Right renal pelvis (tissue), 4 donors: ENCODE data around the gene EHD1. TPM values are rescaled to one million over a fixed set of nuclear protein-coding genes. Genes with fewer than 3 reads are reported as not detected.
A peak's percentile ranks its signal among the peaks of the same experiment; 100 is the strongest.

Source experiments
- DNase-seq, 4 donors: peaks; one replicate each; pipeline ENCODE4 v3.0.0-alpha.2; 2013; ENCODE audit warnings: low read depth in 4 of 4, low spot score in 3 of 4, missing footprints in 1 of 4
- polyA plus RNA-seq, 4 donors: library from polyadenylated mRNA; unstranded; fragments of 120-200 nt; gene quantifications; one replicate each; pipeline ENCODE4 v1.2.1, GENCODE V29; 2013; ENCODE audit not compliant: insufficient read length in 4 of 4

Gene EHD1
- polyA plus RNA-seq, 4 donors = 54.1 to 69.5 (median 60.5) TPM

GRCh38 chr11:64804346-64805210 is 73.8 kb downstream of the EHD1 start:
- no peak for DNase-seq

DNA sequence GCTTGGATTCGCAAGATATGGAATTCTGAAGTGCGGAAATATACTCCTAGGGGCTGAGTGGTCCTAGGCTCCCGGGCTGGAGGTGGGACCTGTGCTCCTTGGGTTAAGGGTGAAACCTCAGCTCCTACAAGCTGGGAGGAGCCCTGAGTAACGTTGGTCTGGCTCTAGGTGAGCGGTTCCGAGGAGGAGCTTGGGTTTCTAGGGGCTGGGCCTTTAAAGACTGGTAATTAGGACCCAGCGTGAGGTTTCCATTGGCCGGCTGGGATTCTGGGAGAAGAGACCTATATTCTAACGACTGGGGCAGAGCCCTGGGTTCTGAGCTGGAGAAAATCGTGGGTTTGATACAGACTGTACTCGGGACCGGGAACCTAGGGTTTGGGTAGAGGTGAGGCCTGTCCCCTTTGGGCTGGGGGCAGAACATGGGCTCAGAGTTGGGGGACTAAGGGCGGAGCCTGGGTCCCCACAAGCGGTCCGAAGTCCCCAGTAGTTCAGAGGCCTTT is 74.5 kb downstream of the EHD1 start:
- no peak for DNase-seq

DNA sequence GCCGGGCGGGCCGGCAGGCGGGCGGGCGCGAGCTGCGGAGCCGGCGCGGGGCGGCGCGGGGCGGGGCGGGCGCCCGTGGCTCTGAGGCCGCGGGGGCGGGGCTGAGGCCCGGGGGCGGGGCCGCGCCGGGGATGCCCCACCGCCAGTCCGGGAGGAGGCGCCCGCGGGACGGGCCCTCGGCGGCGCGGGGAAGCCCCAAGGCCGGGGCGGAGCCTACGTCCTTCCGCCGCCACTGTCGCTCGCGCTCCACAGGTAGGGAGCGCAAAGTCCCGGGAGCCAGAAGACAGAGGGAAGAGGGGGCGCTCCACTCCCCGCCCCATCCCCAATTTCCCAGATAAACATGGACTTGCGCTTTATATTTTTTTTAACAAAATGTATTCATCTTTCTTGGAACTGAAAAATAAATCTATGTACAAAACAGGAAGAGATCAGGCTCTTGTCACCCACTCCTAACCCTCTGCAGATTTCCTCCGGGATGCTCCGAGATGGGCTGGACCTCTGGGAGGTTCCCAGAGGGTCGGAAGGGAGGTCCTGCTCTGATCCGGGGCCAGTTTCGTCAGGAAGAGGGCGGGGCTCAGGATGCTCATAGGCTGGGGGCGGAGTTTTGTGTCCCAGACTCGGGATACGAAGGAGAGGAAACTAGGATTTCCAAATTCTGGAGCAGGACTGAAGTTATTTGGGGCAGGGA is 75.1 kb downstream of the EHD1 start, which contains the start of gene MAP4K2:
Gene MAP4K2, minus strand, starts transcription at position 57 of the 688 bp plus-strand sequence. CDS start 65 bp downstream, outside the sequence.
- peak; percentile 66 to 76 (median 73) for DNase-seq

DNA sequence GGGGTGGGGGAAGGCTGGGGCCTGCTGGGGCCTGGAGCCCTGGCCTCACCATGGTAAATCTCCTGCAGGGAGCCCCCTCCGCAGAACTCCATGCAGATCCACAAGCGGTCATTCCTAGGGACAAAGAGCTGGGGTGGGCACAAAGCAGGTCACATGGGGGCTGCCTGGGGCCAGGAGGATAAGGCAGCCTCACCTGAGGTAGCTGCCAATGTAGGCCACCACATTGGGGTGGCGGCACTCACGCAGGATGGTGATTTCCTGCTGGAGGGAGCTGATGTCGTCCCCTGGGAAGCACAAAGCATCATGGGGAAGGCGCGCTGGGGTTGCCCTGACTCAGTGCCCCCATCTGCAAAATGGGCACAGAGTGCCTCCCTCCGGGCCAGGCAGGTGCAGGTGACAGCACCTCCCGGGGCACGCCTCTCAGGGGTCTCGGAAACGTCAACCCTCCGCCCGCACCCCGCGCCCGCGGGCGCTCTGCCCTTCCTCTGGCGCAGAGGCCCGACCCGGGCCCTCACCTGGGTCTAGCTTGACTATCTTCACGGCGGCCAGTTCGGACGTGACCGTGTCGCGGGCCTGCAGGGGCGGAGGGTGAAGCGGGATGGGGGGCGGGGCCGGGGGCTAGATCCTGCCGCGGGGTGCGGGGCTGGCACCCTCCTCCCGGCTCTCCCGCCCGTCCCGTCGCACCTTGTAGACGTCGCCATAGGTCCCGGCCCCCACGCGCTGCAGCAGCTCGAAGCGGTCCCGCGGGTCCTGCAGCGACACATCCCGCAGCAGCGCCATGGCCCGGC is 75.9 kb downstream of the EHD1 start:
- no peak for DNase-seq

Other genes starting within 250 kb of the EHD1 start
- 10 to 100 TPM; 15.5 to 27.8 (median 17.0) TPM for gene NRXN2, start 155.4 kb downstream of the EHD1 start, polyA plus RNA-seq
- gene RASGRP2, start 134.5 kb downstream of the EHD1 start, polyA plus RNA-seq = 1 to 10 TPM; 3.3 to 6.4 (median 5.4) TPM
- gene PYGM, start 118.6 kb downstream of the EHD1 start, polyA plus RNA-seq = 1 to 10 TPM; 1.5 to 3.0 (median 2.5) TPM
- gene SF1, start 100.1 kb downstream of the EHD1 start, polyA plus RNA-seq = 100 to 1,000 TPM; 304 to 417 (median 318) TPM
- gene MAP4K2, start 75.4 kb downstream of the EHD1 start, polyA plus RNA-seq = 10 to 100 TPM; 21.4 to 21.5 (median 21.4) TPM
- 10 to 100 TPM; 35.0 to 46.6 (median 40.6) TPM for gene MEN1, start 68.1 kb downstream of the EHD1 start, polyA plus RNA-seq
- 1 to 10 TPM; 4.4 to 7.1 (median 5.4) TPM for gene CDC42BPG, start 34.0 kb downstream of the EHD1 start, polyA plus RNA-seq
- 10 to 100 TPM; 15.5 to 25.9 (median 16.5) TPM for gene ATG2A, start 38.6 kb upstream of the EHD1 start, polyA plus RNA-seq
- 10 to 100 TPM; 14.9 to 18.8 (median 17.9) TPM for gene PPP2R5B, start 46.1 kb upstream of the EHD1 start, polyA plus RNA-seq
- 1 to 10 TPM in 3 of 4 donors, under 1 TPM in 1; 0.54 to 2.8 (median 1.9) TPM for gene GPHA2, start 57.3 kb upstream of the EHD1 start, polyA plus RNA-seq
- gene MAJIN, start 93.5 kb upstream of the EHD1 start, polyA plus RNA-seq = 1 to 10 TPM in 2 of 4 donors, under 1 TPM in 2; 0.80 to 1.5 (median 1.00) TPM
- gene BATF2, start 118.3 kb upstream of the EHD1 start, polyA plus RNA-seq = 1 to 10 TPM; 3.2 to 3.5 (median 3.3) TPM
- gene ARL2, start 135.5 kb upstream of the EHD1 start, polyA plus RNA-seq = 10 to 100 TPM; 52.3 to 70.2 (median 59.7) TPM
- gene SNX15, start 148.8 kb upstream of the EHD1 start, polyA plus RNA-seq = 10 to 100 TPM; 31.1 to 33.5 (median 31.9) TPM
- gene SAC3D1, start 162.6 kb upstream of the EHD1 start, polyA plus RNA-seq = 10 to 100 TPM; 11.6 to 16.2 (median 12.6) TPM
- gene NAALADL1, start 179.9 kb upstream of the EHD1 start, polyA plus RNA-seq = 10 to 100 TPM; 12.0 to 16.2 (median 13.1) TPM
- gene CDCA5, start 205.4 kb upstream of the EHD1 start, polyA plus RNA-seq = 10 to 100 TPM; 15.6 to 21.7 (median 18.7) TPM
- gene ZFPL1, start 205.6 kb upstream of the EHD1 start, polyA plus RNA-seq = 10 to 100 TPM; 31.8 to 38.9 (median 32.7) TPM
- 100 to 1,000 TPM in 1 of 4 donors, 10 to 100 TPM in 3; 90.9 to 148 (median 99.2) TPM for gene VPS51, start 217.6 kb upstream of the EHD1 start, polyA plus RNA-seq
- 10 to 100 TPM; 77.6 to 95.7 (median 87.9) TPM for gene TM7SF2, start 233.3 kb upstream of the EHD1 start, polyA plus RNA-seq
- 10 to 100 TPM in 1 of 4 donors, 1 to 10 TPM in 3; 6.5 to 11.4 (median 6.9) TPM for gene ZNHIT2, start 239.1 kb upstream of the EHD1 start, polyA plus RNA-seq
- 100 to 1,000 TPM; 558 to 873 (median 611) TPM for gene FAU, start 243.5 kb upstream of the EHD1 start, polyA plus RNA-seq
- 10 to 100 TPM; 61.8 to 66.5 (median 64.0) TPM for gene MRPL49, start 243.7 kb upstream of the EHD1 start, polyA plus RNA-seq